ENCODE results near the gene PRAME.

PRAME gene

GRCh38 chr22:22576989-22577427 is 17.9 kb upstream of the PRAME start:
- Histone ChIP-seq H4K20me1 (ENCODE audit: low read depth, low read length) (no peaks in the 10 kb centered on the region), H3K36me3 (ENCODE audit: low read length) (no peaks in the 10 kb centered on the region), H3K79me2 (ENCODE audit: insufficient read depth, low read length) (no peaks in the 10 kb centered on the region), H3K27ac (ENCODE audit: low read depth, low read length) (no peak overlapping the region), H3K9ac (ENCODE audit: low read length) (no peak overlapping the region), H3K4me3 (ENCODE audit: insufficient read depth, low read length, poor library complexity, severe bottlenecking) (no peak overlapping the region), H3F3A (ENCODE audit: insufficient read depth) (no peaks in the 10 kb centered on the region), H2AFZ (ENCODE audit: low read depth, low read length, severe bottlenecking) (no peak overlapping the region), H3K27me3 (ENCODE audit: low read length) (no peaks in the 10 kb centered on the region), H3K9me2 (replicated peaks; ENCODE audit: insufficient read depth, low read length) (no peaks in the 10 kb centered on the region), H3K9me3 (ENCODE audit: insufficient read depth, low read length) (no peaks in the 10 kb centered on the region), H3K4me2 (ENCODE audit: low read depth, low read length, poor library complexity, severe bottlenecking) (no peak overlapping the region)
- TF ChIP-seq EZH2phosphoT487 (conservative IDR thresholded peaks at IDR 0.05; ENCODE audit: low read length) = no peak
- TF ChIP-seq, protein P1, sequence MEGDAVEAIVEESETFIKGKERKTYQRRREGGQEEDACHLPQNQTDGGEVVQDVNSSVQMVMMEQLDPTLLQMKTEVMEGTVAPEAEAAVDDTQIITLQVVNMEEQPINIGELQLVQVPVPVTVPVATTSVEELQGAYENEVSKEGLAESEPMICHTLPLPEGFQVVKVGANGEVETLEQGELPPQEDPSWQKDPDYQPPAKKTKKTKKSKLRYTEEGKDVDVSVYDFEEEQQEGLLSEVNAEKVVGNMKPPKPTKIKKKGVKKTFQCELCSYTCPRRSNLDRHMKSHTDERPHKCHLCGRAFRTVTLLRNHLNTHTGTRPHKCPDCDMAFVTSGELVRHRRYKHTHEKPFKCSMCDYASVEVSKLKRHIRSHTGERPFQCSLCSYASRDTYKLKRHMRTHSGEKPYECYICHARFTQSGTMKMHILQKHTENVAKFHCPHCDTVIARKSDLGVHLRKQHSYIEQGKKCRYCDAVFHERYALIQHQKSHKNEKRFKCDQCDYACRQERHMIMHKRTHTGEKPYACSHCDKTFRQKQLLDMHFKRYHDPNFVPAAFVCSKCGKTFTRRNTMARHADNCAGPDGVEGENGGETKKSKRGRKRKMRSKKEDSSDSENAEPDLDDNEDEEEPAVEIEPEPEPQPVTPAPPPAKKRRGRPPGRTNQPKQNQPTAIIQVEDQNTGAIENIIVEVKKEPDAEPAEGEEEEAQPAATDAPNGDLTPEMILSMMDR (IDR thresholded peaks at IDR 0.05; ENCODE audit: insufficient read depth, low read length, poor library complexity, severe bottlenecking) = no peak

DNA sequence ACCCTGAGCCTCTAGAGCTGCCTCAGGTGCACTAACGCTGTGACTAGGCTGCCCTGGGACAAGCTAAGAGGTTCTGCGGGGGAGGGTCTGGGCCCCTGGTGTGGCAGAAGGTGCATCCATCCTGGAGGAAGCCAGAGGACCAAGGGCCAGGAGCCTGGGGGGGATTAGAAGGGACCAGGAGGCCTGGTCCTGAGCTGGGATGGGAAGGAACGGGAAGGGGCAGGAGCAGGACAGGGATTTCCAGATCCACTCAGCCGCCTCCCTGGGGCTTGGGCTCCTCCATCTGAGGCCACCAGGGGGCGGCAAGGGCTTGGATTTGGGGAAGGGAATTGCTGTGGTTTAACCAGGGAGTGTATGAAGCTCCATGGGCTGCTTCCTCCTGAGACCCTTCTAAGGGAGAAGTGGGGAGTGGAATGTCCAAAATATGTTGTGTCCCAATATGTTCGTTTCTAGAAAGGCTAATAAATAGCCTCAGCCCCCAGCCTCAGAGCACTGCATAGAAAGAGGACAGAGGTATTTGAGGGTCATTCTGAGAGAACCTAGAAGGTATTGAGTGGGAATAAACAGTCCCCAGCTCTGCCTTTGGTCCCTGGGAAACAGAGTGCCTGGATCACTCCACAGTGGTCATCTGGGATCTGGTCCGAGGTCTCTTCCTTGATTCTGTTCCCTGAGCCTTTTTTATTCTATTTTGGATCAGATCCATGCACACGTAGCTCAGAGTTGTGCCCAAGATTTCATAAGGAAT is 17.4 kb upstream of the PRAME start:
- H2AFZ ChIP-seq (ENCODE audit: low read depth, low read length, severe bottlenecking) = no peak overlapping the region
- no peak overlapping the region for H3K9ac ChIP-seq (ENCODE audit: low read length)
- no peaks in the 10 kb centered on the region for H4K20me1 ChIP-seq (ENCODE audit: low read depth, low read length)
- no peak overlapping the region for H3K4me2 ChIP-seq (ENCODE audit: low read depth, low read length, poor library complexity, severe bottlenecking)
- no peaks in the 10 kb centered on the region for H3K9me3 ChIP-seq (ENCODE audit: insufficient read depth, low read length)
- TF ChIP-seq EZH2phosphoT487 (conservative IDR thresholded peaks at IDR 0.05; ENCODE audit: low read length) = no peak
- TF ChIP-seq, protein P1 (IDR thresholded peaks at IDR 0.05; ENCODE audit: insufficient read depth, low read length, poor library complexity, severe bottlenecking) = peak; percentile 56
- no peak overlapping the region for H3K27ac ChIP-seq (ENCODE audit: low read depth, low read length)
- H3K27me3 ChIP-seq (ENCODE audit: low read length) = no peaks in the 10 kb centered on the region
- H3K9me2 ChIP-seq (replicated peaks; ENCODE audit: insufficient read depth, low read length) = no peaks in the 10 kb centered on the region
- no peaks in the 10 kb centered on the region for H3F3A ChIP-seq (ENCODE audit: insufficient read depth)
- no peaks in the 10 kb centered on the region for H3K79me2 ChIP-seq (ENCODE audit: insufficient read depth, low read length)
- H3K36me3 ChIP-seq (ENCODE audit: low read length) = no peaks in the 10 kb centered on the region
- no peak overlapping the region for H3K4me3 ChIP-seq (ENCODE audit: insufficient read depth, low read length, poor library complexity, severe bottlenecking)

DNA sequence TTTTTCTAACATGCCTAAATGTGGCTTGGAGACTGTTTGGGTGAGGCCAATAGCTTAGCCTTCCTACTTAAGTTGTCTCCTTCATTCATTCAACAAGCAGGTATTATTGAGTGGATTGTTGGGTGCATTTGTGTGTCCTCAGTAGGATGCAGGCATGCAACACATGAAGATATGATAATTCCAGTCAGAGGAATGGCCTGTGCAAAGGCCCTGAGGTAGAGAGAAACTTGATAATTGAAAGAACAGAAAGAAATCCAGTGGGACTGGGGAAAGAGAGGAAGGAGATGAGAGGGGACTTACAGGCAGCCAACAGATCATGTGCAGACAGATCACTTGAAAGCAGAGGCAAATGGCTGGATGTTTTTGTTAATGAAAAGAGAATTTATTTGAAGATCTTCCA is 15.3 kb upstream of the PRAME start:
- no peak overlapping the region for H3K9ac ChIP-seq (ENCODE audit: low read length)
- no peaks in the 10 kb centered on the region for H3K9me3 ChIP-seq (ENCODE audit: insufficient read depth, low read length)
- no peaks in the 10 kb centered on the region for H3K36me3 ChIP-seq (ENCODE audit: low read length)
- H3K27ac ChIP-seq (ENCODE audit: low read depth, low read length) = no peak overlapping the region
- no peaks in the 10 kb centered on the region for H3K27me3 ChIP-seq (ENCODE audit: low read length)
- H2AFZ ChIP-seq (ENCODE audit: low read depth, low read length, severe bottlenecking) = no peak overlapping the region
- H3K9me2 ChIP-seq (replicated peaks; ENCODE audit: insufficient read depth, low read length) = no peaks in the 10 kb centered on the region
- no peaks in the 10 kb centered on the region for H4K20me1 ChIP-seq (ENCODE audit: low read depth, low read length)
- H3K4me3 ChIP-seq (ENCODE audit: insufficient read depth, low read length, poor library complexity, severe bottlenecking) = no peak overlapping the region
- no peak overlapping the region for H3K4me2 ChIP-seq (ENCODE audit: low read depth, low read length, poor library complexity, severe bottlenecking)
- no peaks in the 10 kb centered on the region for H3K79me2 ChIP-seq (ENCODE audit: insufficient read depth, low read length)
- no peaks in the 10 kb centered on the region for H3F3A ChIP-seq (ENCODE audit: insufficient read depth)
- TF ChIP-seq, protein P1 (IDR thresholded peaks at IDR 0.05; ENCODE audit: insufficient read depth, low read length, poor library complexity, severe bottlenecking) = no peak
- TF ChIP-seq EZH2phosphoT487 (conservative IDR thresholded peaks at IDR 0.05; ENCODE audit: low read length) = no peak
